PC-3 (cell line): ENCODE data around the gene HPN.

ENCODE experiments used
- CTCF ChIP-seq: fragments of 300-600 bp; sonication (generic); conservative IDR thresholded peaks from 2 replicates; pipeline ENCODE4 v1.5.1; 2017; ENCODE audit warnings: antibody characterized with exemption, low read depth, mild to moderate bottlenecking, low read length
- EZH2 ChIP-seq: fragments of 300-600 bp; sonication (generic); IDR thresholded peaks from one replicate; pipeline ENCODE4 v1.6.1; 2017; ENCODE audit warnings: antibody characterized with exemption, mild to moderate bottlenecking, low read length; ENCODE audit not compliant: unreplicated experiment

- TF ChIP-seq CTCF (no peak), EZH2 (no peak)
Measured at GRCh38 chr19:35060160-35060855, 18.8 kb downstream of the HPN start.
